Osteoblast (primary cell): ENCODE data around the gene B3GALT2. TPM values are rescaled to one million over a fixed set of nuclear protein-coding genes. Genes with fewer than 3 reads are reported as not detected.

Experiments used
- DNase-seq: peaks from one replicate; pipeline ENCODE4 v3.0.0; 2011; ENCODE audit warnings: low spot score, mixed read lengths; ENCODE audit not compliant: insufficient read length; ENCODE audit errors: missing footprints
- H2AFZ ChIP-seq: 2 replicates; pipeline ENCODE4 v1.6.0; 2011; ENCODE audit warnings: mild to moderate bottlenecking, low read length
- H3K27ac ChIP-seq: 2 replicates; pipeline ENCODE4 v1.5.1; 2011; ENCODE audit warnings: mild to moderate bottlenecking, low read depth, low read length, moderate library complexity
- H3K27me3 ChIP-seq: 2 replicates; pipeline ENCODE4 v1.6.0; 2012; ENCODE audit warnings: mild to moderate bottlenecking, control low read depth, inconsistent platforms, low read length, moderate library complexity; ENCODE audit not compliant: insufficient read depth
- H3K36me3 ChIP-seq: 2 replicates; pipeline ENCODE4 v1.5.1; 2011; ENCODE audit warnings: mild to moderate bottlenecking, low read length, control low read depth, moderate library complexity; ENCODE audit not compliant: insufficient read depth
- H3K4me1 ChIP-seq: 2 replicates; pipeline ENCODE4 v1.5.1; 2011; ENCODE audit warnings: mild to moderate bottlenecking, low read length, control low read depth, moderate library complexity; ENCODE audit not compliant: insufficient read depth
- H3K4me2 ChIP-seq: 2 replicates; pipeline ENCODE4 v1.6.0; 2011; ENCODE audit warnings: mild to moderate bottlenecking, low read length; ENCODE audit not compliant: insufficient read depth
- H3K4me3 ChIP-seq: fragments of 200-600 bp; sonication (generic); 3 replicates; pipeline ENCODE4 v1.5.1; 2012; ENCODE audit warnings: mild to moderate bottlenecking, low read length, inconsistent platforms; ENCODE audit not compliant: insufficient read depth
- H3K79me2 ChIP-seq: 2 replicates; pipeline ENCODE4 v1.6.0; 2012; ENCODE audit warnings: mild to moderate bottlenecking, low read length, control low read depth, inconsistent platforms; ENCODE audit not compliant: insufficient read depth
- H3K9me3 ChIP-seq: 2 replicates; pipeline ENCODE4 v1.5.1; 2011; ENCODE audit warnings: low read depth, low read length, control low read depth
- H4K20me1 ChIP-seq: 2 replicates; pipeline ENCODE4 v1.6.0; 2012; ENCODE audit warnings: mild to moderate bottlenecking, low read length, control low read depth; ENCODE audit not compliant: insufficient read depth
- CTCF ChIP-seq: IDR thresholded peaks from 2 replicates; pipeline ENCODE4 v1.5.1; 2011; ENCODE audit warnings: mild to moderate bottlenecking, low read depth, low read length, moderate library complexity; ENCODE audit errors: extremely low read depth
- total RNA-seq: library from RNA; depleted of rRNA; stranded (reverse); fragments of >200 nt; gene quantifications from 2 replicates; pipeline ENCODE4 v1.2.3, GENCODE V29; 2012

The B3GALT2 gene
- total RNA-seq, 1 donor = 2.2 TPM

- no peaks in the 10 kb centered on the region for H4K20me1 ChIP-seq
- H3K27ac ChIP-seq = no peak overlapping the region
- no peaks in the 10 kb centered on the region for H3K27me3 ChIP-seq
- no peak for DNase-seq
- peaks cover 34% of the 10 kb centered on the region for H3K79me2 ChIP-seq
- no peaks in the 10 kb centered on the region for H3K9me3 ChIP-seq
- H3K36me3 ChIP-seq = peaks cover 21% of the 10 kb centered on the region
- H2AFZ ChIP-seq = no peak overlapping the region
- TF ChIP-seq CTCF = no peak
- H3K4me1 ChIP-seq = no peaks in the 10 kb centered on the region
- H3K4me2 ChIP-seq = no peak overlapping the region
- H3K4me3 ChIP-seq = no peak overlapping the region
Measured at GRCh38 chr1:193156822-193157142, 29.6 kb downstream of the B3GALT2 start.

GRCh38 chr1:193156117-193156821, 30.1 kb downstream of the B3GALT2 start:
- Histone ChIP-seq H3K79me2 (peaks cover 37% of the 10 kb centered on the region), H3K27ac (no peak overlapping the region), H3K27me3 (no peaks in the 10 kb centered on the region), H3K4me2 (no peak overlapping the region), H3K9me3 (no peaks in the 10 kb centered on the region), H4K20me1 (no peaks in the 10 kb centered on the region), H3K4me3 (no peak overlapping the region), H3K4me1 (no peaks in the 10 kb centered on the region), H3K36me3 (peaks cover 26% of the 10 kb centered on the region), H2AFZ (no peak overlapping the region)
- no peak for TF ChIP-seq CTCF
- DNase-seq = no peak

- peaks cover 43% of the 10 kb centered on the region for H3K36me3 ChIP-seq
- no peaks in the 10 kb centered on the region for H3K9me3 ChIP-seq
- H3K27me3 ChIP-seq = no peaks in the 10 kb centered on the region
- H2AFZ ChIP-seq = no peak overlapping the region
- no peaks in the 10 kb centered on the region for H3K4me1 ChIP-seq
- no peak for TF ChIP-seq CTCF
- H3K4me3 ChIP-seq = no peak overlapping the region
- H3K79me2 ChIP-seq = peaks cover 30% of the 10 kb centered on the region
- DNase-seq = no peak
- no peak overlapping the region for H3K27ac ChIP-seq
- no peak overlapping the region for H3K4me2 ChIP-seq
- peaks cover 3% of the 10 kb centered on the region for H4K20me1 ChIP-seq
Measured at GRCh38 chr1:193144999-193145398, 41.4 kb downstream of the B3GALT2 start.

GRCh38 chr1:193144361-193144938, 42.0 kb downstream of the B3GALT2 start:
- H3K4me1 ChIP-seq = no peaks in the 10 kb centered on the region
- peaks cover 35% of the 10 kb centered on the region for H3K79me2 ChIP-seq
- H3K27ac ChIP-seq = no peak overlapping the region
- DNase-seq = no peak
- no peaks in the 10 kb centered on the region for H3K27me3 ChIP-seq
- peaks cover 3% of the 10 kb centered on the region for H4K20me1 ChIP-seq
- no peaks in the 10 kb centered on the region for H3K9me3 ChIP-seq
- TF ChIP-seq CTCF = no peak
- peaks cover 46% of the 10 kb centered on the region for H3K36me3 ChIP-seq
- H3K4me2 ChIP-seq = no peak overlapping the region
- no peak overlapping the region for H2AFZ ChIP-seq
- no peak overlapping the region for H3K4me3 ChIP-seq
